GM04504 (cell line): Measurements from ENCODE around the gene DRC7.

Experiments
- DNase-seq: peaks from one replicate; pipeline ENCODE4 v3.0.0-alpha.2; 2012; ENCODE audit warnings: low read depth

Gene DRC7

DNA sequence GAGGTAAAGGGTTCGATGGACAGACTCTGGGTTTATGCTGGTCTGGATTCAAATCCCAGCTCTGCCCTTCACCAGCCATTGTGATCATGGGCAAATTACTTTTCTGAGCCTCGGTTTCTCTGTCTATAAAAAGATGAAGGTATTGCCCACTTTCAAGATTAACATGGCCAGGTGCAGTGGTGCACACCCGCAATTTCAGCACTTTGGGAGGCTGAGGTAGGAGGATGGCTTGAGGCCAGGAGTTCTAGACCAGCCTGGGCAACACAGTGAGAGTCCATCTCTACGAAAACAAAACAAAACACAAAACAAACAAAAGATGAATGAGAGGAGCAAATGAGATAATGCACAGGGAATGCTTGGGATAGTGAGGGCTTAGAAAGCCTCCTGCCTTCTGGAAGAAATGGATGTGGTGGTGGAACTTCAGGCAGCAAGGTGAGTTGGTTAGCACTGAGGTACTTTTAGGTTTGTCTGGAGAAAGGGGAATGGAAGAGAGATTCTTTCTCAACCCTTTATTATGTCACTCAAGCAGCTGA lies 18.0 kb upstream of the DRC7 start:
- no peak for DNase-seq

DNA sequence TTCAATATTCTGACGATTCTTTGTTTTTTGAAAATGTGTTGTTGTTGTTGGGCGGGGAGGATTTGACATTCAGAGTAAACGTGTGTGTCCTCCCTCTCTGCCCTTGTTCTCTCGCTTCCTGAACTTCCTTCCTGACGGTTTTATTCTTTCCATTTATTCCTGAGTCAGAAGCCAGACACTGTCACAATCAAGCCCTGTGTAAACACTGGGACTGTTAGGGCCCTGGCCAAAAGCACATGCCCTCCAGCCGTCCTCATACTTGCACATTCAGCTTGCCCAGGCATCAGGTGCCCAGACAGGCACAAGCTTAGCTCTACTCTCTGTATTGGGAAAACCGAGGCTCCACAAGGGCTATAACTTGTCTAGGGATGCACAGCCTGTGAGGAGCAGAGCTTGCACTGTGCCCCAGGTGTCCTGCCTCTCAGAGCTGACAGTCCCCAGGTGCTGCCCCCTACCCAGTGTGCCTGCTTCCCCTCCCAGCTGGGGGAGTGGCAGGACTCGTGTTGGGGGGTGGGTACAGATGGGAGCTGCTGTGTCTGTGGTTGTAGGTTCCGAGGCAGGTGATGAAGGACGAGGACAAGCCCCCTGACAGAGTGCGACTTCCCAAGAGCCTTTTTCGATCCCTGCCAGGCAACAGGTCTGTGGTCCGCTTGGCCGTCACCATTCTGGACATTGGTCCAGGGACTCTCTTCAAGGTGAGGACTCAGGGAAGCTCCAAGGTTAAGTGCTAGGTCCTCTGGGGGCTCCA lies 16.8 kb upstream of the DRC7 start:
- no peak for DNase-seq

DNA sequence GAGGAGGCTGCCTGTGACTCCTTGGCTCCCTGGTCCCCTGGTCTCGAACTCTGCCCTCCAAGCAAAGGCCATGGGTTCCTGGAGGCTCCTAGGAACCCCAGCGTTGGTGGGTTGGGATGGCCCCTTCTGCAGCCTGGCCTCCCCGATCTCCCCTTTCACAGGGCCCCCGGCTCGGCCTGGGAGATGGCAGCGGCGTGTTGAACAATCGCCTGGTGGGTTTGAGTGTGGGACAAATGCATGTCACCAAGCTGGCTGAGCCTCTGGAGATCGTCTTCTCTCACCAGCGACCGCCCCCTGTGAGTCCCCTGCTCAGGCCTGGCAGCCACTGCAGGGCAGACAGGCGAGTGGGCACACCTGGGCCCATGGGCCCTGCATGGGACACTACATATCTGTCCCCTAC lies 15.6 kb upstream of the DRC7 start:
- DNase-seq, result no peak

DNA sequence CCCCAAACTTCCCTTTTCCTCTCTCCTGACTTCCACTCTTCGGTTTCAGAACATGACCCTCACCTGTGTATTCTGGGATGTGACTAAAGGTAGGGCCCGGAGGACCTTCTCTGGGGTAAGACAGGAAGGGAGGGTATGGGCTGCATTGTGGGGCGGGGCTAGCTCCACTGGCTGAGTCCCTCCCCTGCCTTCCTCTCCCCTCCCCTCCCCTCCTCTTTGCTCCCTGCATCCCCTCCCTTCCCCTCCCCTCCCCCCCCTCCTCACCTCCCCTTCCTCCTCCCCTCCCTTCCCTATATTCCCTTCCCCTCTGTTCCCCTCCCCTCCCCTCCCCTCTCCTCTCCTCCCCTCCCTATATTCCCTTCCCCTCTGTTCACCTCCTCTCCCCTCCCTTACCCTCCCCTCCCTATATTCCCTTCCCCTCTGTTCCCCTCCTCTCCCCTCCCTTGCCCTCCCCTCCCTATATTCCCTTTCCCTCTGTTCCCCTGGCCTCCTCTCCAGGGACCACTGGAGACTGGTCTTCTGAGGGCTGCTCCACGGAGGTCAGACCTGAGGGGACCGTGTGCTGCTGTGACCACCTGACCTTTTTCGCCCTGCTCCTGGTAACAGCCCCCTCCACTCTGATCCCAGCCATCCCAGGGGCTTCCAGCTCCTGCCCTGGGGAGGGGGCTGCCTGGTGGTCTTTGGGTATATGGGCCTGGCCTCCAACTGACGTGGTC lies 14.7 kb upstream of the DRC7 start:
- DNase-seq, result no peak

DNA sequence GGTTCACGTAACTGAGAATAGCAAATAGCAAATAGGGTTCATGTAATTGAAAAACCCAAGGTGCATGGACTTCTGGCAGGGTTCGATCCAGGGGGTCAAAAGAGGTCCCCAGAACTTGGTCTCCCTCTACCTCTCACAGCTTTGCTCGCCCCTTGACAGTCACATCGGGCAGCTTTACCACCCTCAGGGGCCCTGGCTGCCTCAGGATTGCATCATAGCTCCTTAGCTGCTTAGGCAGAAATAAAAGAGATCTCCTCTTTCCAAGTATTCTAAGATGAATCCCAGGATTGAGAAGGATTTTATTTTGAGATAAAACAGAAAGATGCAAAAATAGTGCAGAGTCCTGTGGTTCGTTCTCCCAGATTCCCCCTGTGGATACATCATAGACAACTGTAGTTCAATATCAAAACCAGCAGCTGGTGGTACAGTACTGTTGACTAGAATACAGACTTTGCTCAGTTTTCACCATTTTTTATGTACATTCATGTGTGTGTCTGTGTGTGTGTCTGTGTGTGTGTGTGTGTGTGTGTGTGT lies 13.7 kb upstream of the DRC7 start:
- DNase-seq, result no peak

DNA sequence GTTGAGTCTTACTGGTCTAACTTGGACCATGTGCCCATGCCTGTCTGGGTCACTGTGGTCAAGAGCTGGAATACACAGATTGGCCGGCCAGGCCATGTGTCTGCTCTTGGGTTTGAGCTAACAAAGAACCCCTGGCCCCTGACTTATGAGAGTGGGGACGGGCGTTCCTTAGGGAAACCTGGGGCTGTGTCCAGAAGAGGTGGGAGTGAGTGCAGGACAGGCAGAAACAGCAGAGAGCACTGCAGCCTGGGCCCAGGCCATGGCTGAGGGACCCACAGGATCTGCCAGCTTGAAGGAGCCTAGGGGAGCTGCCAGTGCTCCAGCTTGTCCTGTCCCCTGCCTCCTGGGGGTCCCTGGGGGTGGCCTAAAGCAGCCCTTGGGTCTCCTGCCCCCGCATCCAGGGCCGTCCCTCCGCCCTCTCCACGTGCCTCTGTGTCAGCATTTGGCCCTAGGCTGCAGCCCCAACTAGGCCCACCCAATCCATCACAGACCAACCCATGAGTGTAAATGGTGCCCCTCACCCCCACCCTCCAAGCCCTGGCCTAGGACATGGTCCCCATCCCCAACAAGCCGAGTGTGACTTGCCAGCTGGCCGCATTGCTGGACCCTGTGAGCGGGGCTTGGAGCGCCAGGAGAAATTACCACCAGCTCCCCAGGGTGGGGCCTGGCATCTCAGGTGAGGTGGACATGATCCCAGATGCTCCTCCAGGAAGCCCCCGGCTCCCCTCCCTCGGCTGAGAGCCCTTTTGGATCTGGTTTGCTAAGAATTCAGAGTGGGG lies 12.5 kb upstream of the DRC7 start:
- no peak for DNase-seq

DNA sequence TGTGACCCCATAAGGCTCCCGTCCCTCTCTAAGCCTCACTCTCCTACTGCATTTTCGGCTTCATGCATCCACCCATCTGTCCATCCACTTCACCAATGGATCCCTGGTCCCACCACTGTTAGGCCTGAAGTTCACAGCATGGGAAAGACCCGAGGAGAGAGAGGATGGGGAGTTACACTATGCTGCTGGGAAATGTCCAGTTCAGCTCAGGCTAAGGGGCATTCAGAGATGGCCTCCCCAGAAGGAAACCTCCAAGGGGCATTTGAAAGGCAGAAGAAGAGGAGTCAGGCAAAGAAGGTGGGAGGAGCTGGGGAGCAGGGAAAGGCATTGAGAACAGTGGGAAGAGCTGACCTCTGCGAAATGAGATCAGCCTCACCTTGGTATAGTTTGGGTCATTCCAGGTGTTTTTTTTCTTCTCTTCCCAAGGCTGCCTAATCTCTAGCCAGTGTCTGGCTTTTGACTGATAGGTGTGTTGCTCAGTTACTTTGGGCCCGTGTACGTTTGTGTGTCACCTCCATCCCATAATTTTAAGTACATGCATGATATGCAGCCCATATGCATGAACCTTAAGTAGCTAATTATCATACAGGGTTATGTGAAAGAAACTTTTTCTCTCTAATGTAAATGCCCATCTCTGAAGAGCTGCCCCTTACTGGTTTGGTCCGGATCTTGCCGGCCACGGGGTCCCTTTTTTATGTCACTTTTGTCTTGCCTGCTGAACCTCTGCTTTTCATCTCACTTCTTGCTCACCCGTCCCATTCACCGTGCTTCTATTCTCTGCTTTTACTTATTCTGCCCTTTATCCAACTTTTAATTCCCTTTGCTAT lies 11.6 kb upstream of the DRC7 start:
- no peak for DNase-seq

DNA sequence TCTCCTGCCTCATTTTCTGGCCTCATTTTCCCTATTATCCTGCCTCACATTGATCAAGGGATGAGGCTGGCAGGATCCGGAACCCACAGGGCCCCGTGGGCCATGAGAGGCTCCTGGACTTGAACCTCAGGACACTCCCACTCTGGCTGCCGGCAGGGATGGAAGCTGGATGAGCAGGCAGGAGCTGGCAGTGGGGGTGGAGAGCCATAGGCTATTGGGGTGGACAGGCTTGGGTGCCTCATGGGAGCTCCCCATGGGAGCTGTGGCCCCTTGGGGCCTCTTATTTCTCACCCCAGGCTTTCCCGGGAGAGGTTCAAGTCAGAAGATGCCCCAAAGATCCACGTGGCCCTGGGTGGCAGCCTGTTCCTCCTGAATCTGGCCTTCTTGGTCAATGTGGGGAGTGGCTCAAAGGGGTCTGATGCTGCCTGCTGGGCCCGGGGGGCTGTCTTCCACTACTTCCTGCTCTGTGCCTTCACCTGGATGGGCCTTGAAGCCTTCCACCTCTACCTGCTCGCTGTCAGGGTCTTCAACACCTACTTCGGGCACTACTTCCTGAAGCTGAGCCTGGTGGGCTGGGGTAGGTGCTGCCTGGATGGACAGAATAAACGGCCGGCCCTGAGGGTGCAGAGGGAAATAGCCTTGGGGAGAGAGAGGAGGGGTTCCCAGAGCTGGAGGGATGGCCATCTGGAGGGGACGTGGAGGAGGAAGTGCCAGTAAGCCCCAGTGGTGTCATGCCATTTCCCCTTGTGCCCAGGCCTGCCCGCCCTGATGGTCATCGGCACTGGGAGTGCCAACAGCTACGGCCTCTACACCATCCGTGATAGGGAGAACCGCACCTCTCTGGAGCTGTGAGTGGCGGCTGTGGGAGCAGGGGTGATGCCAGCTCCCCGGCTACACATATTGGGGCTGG lies 10.7 kb upstream of the DRC7 start:
- DNase-seq, result no peak

DNA sequence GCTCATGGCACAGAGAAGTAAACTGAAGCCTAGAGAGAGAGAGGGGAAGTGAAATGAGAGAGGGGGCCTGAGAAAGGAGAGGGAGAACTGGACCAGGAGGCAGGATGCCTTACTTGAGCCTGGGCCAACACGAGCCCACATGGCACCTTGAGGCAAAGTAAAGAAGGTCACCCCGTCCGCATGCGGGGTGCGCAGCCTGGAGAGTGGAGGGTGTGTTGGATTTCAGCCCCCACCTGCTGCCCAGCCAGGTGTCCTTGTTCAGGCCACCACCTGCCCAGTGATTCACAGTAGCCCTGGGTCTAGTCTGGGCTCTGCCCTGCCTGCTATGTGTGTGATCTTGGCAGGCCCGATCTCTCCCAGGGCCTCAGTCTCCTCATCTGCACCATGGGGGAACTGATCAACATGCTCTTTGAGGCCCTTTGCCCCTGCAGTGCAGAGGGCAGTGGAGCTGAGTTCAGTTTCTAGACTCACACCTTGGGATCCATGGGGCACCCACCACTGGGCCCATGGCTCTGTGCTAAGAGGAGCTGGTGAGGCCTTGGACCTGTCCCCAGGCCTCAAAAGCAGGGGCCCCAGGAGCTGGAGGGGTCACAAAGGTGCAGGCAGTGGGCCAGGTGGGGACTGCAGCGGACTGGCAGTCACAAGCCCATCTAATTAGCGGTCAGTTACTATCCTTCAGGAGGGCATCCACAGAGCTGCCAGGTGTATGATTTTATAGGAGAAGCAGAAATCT lies 9.8 kb upstream of the DRC7 start:
- no peak for DNase-seq

DNA sequence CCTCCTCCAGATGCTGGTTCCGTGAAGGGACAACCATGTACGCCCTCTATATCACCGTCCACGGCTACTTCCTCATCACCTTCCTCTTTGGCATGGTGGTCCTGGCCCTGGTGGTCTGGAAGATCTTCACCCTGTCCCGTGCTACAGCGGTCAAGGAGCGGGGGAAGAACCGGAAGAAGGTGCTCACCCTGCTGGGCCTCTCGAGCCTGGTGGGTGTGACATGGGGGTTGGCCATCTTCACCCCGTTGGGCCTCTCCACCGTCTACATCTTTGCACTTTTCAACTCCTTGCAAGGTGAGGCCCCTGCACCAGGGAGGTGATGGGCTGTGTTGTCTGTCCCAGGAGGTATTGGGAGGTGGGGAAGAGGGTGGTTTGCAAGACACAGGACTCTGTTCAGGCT lies 9.0 kb upstream of the DRC7 start:
- DNase-seq, result no peak

DNA sequence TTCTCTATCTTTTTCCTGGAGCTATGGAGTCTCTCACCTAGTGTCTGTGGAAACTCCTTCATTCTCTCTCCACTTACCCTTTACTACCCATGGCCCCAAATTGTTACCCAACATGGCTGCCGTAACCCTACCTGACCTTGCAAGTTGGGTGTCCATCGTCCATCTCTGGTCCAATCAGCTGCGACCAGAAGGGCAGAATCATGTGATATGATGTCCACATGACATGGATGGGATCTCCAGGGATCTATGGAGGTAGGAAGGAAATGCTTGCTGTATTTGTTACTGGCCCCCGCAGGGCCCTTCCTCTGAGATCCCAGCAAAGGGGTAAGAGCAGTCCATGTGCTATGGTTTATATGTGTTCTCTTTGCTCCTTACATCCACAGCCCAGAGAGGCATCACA lies 8.0 kb upstream of the DRC7 start:
- DNase-seq, result no peak

DNA sequence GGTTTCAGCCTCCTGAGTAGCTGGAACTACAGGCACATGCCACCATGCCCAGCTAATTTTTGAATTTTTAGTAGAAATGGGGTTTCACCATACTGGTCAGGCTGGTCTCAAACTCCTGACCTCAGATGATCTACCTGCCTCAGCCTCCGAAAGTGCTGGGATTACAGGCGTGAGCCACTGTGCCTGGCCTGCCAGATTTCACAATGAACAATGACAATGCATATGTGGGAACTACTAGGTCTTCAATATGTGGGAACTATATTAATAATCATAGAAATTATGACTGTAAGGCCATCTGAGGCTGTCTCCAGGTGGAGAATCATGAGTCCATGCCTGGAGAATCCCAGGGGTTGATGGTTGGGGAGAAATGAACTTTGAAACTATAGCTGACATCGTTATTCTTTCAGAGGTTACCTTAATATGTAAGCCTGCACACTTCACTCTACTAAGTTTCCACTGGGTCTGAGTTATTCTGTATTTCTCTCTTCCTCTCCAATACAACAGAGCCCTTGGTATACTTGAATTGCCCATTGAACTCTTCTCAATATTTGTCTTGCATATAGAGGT lies 7.2 kb upstream of the DRC7 start:
- no peak for DNase-seq

DNA sequence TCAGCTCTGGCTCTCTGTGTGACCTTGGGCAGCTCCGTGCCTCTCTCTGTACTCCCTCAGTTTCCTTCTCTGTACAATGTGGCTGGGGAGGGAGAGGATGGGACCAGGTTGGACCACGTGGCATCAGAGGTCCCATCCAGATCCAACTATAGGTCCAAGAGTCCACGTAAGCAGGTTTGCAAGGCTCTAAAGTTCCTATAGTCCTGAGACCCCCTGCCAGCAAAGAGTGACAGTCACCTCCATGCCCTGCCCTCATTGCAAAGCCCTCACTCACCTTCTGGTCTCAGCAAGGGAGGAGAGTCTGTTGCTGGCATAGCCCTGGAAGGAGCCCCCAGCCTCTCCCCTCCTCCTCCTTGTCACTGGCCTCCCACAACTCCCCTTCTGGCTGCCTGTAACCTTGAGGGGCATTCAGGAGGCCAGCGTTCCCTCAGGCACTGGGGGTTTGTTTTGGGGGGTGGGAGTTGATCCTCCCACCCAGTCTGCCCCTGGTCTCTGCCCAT lies 6.1 kb upstream of the DRC7 start:
- DNase-seq, result no peak

DNA sequence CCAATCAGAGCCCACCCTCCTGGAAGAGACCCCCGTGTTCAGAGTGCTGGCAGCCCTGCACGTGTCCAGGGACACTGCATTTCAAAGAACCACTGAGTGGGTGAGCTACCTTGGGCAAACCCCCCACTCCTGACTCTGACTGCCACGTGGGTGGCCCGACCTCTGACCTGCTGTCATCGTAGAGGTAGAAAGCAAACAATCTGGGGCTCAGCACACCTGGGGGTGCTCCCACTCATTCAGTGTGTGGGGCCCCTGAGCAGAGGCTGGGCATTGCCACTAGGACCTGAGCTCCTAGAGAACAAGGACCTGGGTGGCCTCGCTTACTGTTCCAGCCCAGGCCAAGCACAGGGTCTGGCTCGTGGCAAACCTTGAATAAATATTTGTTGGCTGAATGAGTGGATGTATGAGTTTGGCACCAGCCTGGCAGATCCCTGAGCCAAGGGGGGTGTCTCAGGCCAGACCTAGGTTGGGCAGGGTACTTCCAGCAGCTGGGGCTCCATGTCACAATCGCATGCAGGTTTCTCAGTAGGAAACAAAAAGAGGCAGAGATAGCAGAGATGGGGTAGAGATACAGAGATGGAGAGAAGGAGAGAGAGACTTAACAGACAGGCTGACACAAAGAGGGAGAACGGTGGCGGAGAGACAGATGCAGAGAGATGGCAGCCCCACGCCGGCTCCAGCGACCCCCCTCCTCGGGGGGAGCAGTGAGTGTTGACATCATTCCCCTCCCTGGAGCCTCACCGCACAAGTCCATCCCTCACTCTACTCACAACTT lies 5.4 kb upstream of the DRC7 start:
- no peak for DNase-seq

DNA sequence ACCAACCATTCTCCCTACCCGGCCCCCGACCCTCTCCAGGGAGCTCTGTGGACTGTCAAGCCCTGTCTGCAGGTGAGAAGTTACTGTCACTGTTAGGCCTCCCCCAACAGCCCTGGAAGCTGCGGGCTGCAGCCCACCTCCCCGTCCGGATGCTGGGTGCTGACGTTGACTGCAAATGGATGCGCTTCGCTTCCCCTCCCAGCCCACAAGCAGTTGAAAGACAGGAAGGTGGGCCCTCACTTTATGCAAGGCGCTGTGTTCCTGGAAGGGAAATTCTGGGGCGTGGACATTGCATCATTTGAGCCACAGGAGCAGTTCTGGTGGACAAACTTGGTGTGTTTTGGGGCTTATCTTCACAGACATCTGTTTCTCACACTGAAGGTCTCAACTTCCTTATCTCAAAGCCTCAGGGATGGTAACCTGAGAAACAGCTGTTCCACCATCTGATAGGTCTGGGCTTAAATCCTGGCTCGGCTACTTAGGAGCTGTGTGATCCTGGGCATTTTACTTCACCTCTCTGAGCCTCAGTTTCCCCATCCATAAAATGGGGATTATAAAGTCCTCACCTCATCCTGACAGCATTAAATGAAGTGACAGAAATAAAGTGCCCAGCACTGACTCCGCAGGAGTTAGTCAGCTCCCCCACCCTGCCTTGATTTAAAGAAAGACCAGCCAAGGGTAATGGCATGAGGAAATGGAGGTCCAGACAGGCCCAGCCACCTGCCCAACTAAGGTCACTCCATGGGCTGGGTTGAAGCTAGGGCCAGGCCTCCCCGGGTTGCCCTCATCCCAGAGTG lies 4.6 kb upstream of the DRC7 start:
- no peak for DNase-seq

DNA sequence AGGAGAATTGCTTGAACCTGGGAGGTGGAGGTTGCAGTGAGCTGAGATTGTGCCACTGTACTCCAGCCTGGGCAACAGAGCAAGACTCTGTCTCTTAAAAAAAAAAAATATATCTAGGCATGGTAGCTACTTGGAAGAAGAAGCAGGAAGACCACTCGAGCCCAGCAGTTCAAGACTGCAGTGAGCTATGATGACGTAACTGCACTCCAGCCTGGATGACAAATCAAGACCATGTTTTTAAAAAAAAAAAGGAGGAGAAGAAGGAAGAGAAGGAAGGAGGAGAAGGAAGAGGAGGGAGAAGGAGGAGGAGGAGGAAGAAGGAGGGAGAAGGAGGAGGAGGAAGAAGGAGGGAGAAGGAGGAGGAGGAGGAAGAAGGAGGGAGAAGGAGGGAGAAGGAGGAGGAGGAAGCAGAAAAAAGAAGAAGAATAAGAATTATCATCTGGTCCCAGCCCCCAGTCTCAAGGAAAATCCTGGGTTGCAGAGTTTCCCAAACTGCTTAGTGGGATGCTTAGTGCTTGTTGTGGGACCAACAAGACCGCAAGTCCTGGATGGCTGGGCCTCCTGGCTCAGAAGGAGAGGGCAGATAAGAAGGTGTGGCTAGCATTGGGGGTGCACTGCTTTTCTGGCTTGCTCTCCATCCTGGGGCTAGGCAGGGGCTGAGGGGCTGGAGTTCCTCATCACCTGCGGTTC lies 3.7 kb upstream of the DRC7 start:
- DNase-seq, result no peak

DNA sequence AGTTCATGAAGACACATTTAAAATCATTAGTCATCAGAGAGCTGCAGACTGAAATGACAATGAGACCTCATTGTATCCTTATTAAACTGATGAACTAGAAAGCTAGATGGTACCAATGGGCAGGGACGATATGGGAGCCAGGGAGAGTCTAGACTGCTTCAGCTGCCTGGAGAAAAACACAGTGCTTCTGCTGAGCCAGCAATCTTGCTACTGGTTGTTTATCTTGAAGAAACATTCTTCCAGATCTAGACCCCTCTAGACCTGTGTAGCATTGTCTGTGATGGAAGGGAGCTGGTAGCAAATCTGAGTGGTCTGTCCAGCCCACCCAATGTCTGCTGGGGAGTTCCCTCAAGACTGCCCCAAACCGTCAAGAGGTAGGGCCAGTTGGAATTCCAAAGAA lies 2.0 kb upstream of the DRC7 start:
- DNase-seq, result no peak
